Activated CD8-positive, alpha-beta memory T cell treated with anti-CD3 and anti-CD28 coated beads, Interleukin-2, amount 10 ng/mL, durations not matched to agents 7 days and 5 days (primary cell): ENCODE results near the gene SUPT4H1. TPM values are rescaled to one million over a fixed set of nuclear protein-coding genes. Genes with fewer than 3 reads are reported as not detected.
"Not testable (repeated sequence)": the region's sequence is repeated elsewhere in the genome, so short reads cannot be mapped to it uniquely, and the experiment has no call there.

Source experiments
- ATAC-seq: fragments of 150-1000 bp; cut with Tn5 transposase; one replicate; pipeline ENCODE4 v1.10.0; 2021; ENCODE audit warnings: moderate library complexity
- CTCF ChIA-PET: fragments of 350-600 bp; sonication (Branson Sonifier 250); formaldehyde crosslinking; loops from one replicate; lab custom pipeline; 2021; ENCODE audit warnings: antibody characterized with exemption; lab: Charles Lee
- DNase-seq: peaks from one replicate; pipeline ENCODE4 v3.0.0-alpha.2; 2020
- H3K27ac Mint-ChIP-seq: one replicate; pipeline ENCODE4 v1.8.0; 2021; ENCODE audit warnings: mild to moderate bottlenecking, mixed read lengths
- H3K27me3 Mint-ChIP-seq: one replicate; pipeline ENCODE4 v1.8.0; 2021; ENCODE audit warnings: mixed read lengths
- H3K36me3 Mint-ChIP-seq: one replicate; pipeline ENCODE4 v1.8.0; 2021; ENCODE audit warnings: mild to moderate bottlenecking, mixed read lengths
- H3K4me1 Mint-ChIP-seq: one replicate; pipeline ENCODE4 v1.8.0; 2021; ENCODE audit warnings: mixed read lengths
- H3K4me3 Mint-ChIP-seq: one replicate; pipeline ENCODE4 v1.8.0; 2021; ENCODE audit warnings: mild to moderate bottlenecking, moderate library complexity, mixed read lengths
- H3K9me3 Mint-ChIP-seq: one replicate; pipeline ENCODE4 v1.8.0; 2022; ENCODE audit warnings: low read depth, mixed read lengths
- total RNA-seq, 2 experiments: library from RNA; stranded (reverse); gene quantifications; one replicate each; pipeline ENCODE4 v1.2.3, GENCODE V29; 2021

SUPT4H1 gene
- total RNA-seq, 2 experiments from 2014 or later, result 63.3 to 127 TPM

DNA sequence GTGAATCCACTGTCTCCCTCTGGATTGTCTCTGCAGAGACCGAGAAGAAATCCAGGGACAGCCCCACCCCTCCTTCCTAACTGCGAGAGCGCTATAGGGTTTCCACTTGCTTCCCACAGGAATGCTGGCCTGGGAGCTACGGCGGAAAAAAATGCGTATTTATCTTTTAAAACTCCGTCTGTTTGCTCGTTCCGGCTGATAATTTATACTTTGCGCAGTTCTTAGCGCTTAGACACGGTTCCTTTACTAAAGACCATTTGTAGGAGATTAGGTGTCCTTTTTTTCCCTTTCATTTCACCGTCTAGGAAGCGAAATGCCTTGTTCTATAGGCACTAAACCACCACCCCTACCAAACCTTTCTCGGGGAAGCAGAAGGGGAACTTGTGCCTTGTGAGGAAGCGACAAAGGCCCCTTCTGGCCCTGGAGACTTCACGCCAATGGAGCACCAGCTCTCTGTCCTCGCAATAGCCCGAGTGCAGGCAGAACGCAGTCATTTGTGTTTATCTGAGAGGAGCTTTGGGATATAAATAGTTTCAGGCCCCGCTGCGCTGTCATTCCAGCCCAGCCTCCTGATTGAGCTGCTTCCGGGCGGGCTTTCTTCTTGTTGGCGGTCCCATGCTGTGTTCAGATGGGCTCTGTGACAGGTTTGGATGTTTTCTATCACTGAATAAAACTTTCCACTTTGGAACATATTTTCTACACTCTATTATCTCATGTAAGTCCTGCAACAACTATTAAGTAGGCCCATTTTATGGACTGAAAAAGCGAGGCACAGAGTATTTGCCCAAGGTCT, 791 bp upstream of the SUPT4H1 start:
- no peak for ATAC-seq
- CTCF ChIA-PET, result interaction anchor here (1.1 to 4.9 kb wide), 13 partner anchors 8 to 135 kb away, joined by 3 to 69 read pairs (median 5); partner anchors contain the start of genes HSF5, RNF43 and TSPOAP1
- no peaks in the 10 kb centered on the region for H3K27me3 Mint-ChIP-seq
- peaks cover 37% of the 10 kb centered on the region for H3K36me3 Mint-ChIP-seq
- peaks cover 44% of the 10 kb centered on the region for H3K4me1 Mint-ChIP-seq
- peak; percentile 63 for DNase-seq
- peak overlapping the region; percentile 98 for H3K4me3 Mint-ChIP-seq
- H3K9me3 Mint-ChIP-seq, result no peaks in the 10 kb centered on the region
- peak overlapping the region; percentile 96 for H3K27ac Mint-ChIP-seq

DNA sequence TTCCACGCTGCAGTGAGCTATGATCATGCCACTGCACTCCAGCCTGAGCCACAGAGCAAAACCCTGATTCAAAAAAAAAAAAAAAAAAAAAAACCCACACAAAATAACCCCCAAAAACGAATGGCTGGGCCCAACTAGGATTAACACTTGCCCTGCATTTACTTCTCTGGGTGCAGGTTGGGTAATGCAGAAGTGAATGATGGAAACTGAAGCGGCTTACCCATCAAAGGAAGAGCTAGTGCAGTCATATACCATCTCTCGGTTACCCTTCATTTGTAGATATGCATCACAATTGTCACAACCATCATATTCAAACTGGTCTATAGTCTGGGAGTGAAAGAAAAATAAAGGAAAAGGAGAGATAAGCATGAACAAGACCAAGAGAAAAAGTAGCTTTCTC, 819 bp downstream of the SUPT4H1 start:
- no peak for ATAC-seq
- DNase-seq, result no peak
- Mint-ChIP-seq H3K9me3 (no peaks in the 10 kb centered on the region), H3K27me3 (no peaks in the 10 kb centered on the region), H3K27ac (peak overlapping the region; percentile 96), H3K36me3 (peaks cover 51% of the 10 kb centered on the region), H3K4me1 (peaks cover 59% of the 10 kb centered on the region), H3K4me3 (peak overlapping the region; percentile 98)
- CTCF ChIA-PET, result interaction anchor here (0.9 to 4.9 kb wide), 15 partner anchors 9 to 103 kb away, joined by 3 to 69 read pairs (median 5); partner anchors contain the start of genes RNF43 and TSPOAP1

DNA sequence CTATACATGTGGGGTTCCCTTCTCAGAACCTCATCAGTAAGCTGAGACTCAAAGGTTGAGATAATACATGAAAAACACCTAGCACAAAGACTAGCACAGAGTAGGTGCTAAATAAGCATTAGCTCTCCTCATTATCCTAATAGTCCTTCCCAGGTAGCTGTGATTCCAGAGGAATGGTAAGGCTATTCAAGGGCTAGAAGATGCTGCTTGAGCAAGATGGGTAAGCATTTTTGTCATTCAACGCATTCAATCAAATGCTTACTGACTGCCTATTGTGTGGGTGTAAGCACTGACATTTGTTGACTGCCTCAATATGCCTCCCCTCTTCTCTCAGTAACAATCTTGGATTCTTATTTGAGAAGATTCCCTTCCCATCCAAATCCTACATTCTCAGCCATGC, 4.0 kb downstream of the SUPT4H1 start:
- CTCF ChIA-PET, result interaction anchor here (2.8 kb wide), 1 partner anchor 31 kb away, joined by 18 read pairs; no protein-coding TSS in a partner anchor
- no peaks in the 10 kb centered on the region for H3K27me3 Mint-ChIP-seq
- DNase-seq (no peak), ATAC-seq (no peak)
- peaks cover 75% of the 10 kb centered on the region for H3K36me3 Mint-ChIP-seq
- no peak overlapping the region for H3K4me3 Mint-ChIP-seq
- H3K27ac Mint-ChIP-seq, result no peak overlapping the region
- no peaks in the 10 kb centered on the region for H3K9me3 Mint-ChIP-seq
- peaks cover 82% of the 10 kb centered on the region for H3K4me1 Mint-ChIP-seq

DNA sequence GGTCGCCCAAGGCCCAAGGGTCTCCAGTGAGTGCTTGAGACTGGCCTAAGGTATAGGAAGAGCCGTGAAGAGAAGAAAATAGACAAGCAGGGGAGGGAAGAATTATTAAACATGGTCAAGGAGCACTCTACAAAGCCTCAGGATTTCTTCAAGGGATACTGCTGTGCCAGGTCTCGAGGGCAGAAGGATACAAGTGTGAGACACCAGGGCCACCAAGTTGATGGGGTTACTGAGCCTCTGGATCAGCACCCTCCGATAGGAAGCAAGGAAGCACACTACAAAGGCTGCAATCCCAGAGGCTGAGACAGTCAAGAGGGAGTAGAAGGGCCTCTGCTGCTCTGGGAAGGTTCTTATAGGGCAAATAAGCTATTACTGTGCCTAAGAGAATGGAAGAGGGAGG, 6.5 kb downstream of the SUPT4H1 start:
- H3K4me1 Mint-ChIP-seq, result peaks cover 89% of the 10 kb centered on the region
- H3K27me3 Mint-ChIP-seq, result no peaks in the 10 kb centered on the region
- H3K4me3 Mint-ChIP-seq, result peak overlapping the region; percentile 83
- no peak for DNase-seq
- ATAC-seq, result no peak
- CTCF ChIA-PET, result interaction anchor here (0.9 to 6.6 kb wide), 16 partner anchors 8 to 145 kb away, joined by 3 to 136 read pairs (median 10); partner anchors contain the start of genes RNF43, SUPT4H1 and TSPOAP1
- H3K36me3 Mint-ChIP-seq, result peaks cover 86% of the 10 kb centered on the region
- H3K27ac Mint-ChIP-seq, result peak overlapping the region; percentile 98
- no peaks in the 10 kb centered on the region for H3K9me3 Mint-ChIP-seq

DNA sequence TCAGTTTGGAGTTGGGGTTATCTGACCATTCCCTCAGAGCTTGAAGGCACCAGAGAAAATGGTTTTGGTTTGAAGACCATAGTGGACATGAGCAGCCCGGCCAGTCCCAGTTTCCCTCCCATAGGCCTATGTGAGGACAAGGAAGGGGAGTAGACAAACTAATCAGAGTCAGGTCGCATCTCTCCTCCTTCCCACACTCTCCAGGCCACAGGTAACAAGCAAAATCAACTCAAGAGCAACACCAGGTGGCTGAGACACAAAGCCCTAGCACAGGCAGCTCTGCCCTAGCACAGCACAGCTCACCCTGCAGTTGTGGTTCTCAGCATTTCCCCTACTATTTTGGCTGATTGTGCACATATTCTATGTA, 7.2 kb downstream of the SUPT4H1 start:
- H3K27me3 Mint-ChIP-seq, result no peaks in the 10 kb centered on the region
- H3K4me3 Mint-ChIP-seq, result peak overlapping the region; percentile 83
- DNase-seq, result peak; percentile 87
- H3K27ac Mint-ChIP-seq, result peak overlapping the region; percentile 98
- no peaks in the 10 kb centered on the region for H3K9me3 Mint-ChIP-seq
- H3K4me1 Mint-ChIP-seq, result peaks cover 92% of the 10 kb centered on the region
- CTCF ChIA-PET, result interaction anchor here (0.7 to 6.6 kb wide), 17 partner anchors 9 to 338 kb away, joined by 3 to 136 read pairs (median 6); partner anchors contain the start of genes RNF43, SRSF1, SUPT4H1 and TSPOAP1
- peak; percentile 67 for ATAC-seq
- peaks cover 92% of the 10 kb centered on the region for H3K36me3 Mint-ChIP-seq

DNA sequence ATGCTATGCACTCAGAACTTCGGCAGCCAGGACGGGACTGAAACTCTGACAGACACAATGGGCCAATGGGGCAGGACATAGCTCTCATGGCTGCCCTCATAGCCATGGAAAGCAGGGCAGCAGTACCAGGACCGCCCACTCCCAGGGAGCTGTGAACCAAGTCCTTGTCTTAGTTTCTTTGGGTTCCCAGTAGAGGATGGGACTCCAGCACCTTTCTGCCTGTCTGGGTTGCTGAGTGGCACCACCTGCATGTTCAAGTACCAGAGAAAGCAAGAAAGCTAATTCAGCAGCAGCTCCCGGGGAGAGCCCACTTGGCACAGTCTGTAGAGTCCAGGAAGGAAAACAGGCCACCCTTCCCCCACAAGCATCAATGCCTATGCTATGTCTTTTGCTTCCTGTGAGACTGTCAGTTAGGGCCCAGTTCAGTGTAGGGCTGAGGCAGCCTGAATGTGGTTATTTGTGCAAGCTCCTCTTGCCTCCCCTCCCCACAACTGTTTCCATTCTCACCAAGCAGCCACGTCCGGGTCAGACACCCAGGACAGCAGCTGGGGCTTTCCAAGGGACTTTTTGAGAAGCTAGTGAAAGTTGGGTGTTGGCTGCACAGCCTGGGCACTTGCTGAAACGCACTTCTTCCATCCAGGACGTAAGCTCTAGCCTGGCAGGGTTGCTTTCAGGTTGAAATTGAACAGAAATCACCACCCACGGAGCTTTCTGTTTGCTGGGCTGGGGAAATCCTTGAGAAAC, 7.8 kb downstream of the SUPT4H1 start:
- peaks cover 91% of the 10 kb centered on the region for H3K36me3 Mint-ChIP-seq
- no peaks in the 10 kb centered on the region for H3K9me3 Mint-ChIP-seq
- ATAC-seq (peak; percentile 75), DNase-seq (peak; percentile 97)
- H3K4me1 Mint-ChIP-seq, result peaks cover 87% of the 10 kb centered on the region
- no peaks in the 10 kb centered on the region for H3K27me3 Mint-ChIP-seq
- H3K27ac Mint-ChIP-seq, result peak overlapping the region; percentile 98
- peak overlapping the region; percentile 83 for H3K4me3 Mint-ChIP-seq
- CTCF ChIA-PET, result interaction anchor here (0.7 to 6.6 kb wide), 18 partner anchors 10 to 337 kb away, joined by 3 to 136 read pairs (median 5); partner anchors contain the start of genes RNF43, SRSF1, SUPT4H1 and TSPOAP1

DNA sequence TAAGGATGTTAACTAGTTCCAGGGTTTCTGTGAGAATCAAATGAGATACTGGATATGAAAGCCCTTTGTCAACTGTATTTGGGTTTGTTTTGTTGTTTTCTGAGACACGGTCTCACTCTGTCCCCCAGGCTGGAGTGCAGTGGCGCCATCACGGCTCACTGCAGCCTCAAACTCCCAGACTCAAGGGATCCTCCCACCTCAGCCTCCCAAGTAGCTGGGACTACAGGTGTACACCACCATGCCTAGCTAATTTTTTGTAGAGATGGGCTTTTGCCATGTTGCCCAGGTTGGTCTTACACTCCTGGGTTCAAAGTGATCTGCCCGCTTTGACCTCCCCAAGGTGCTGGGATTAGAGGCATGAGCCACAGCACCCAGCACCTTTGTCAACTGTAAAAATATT, 8.9 kb downstream of the SUPT4H1 start:
- Mint-ChIP-seq H3K4me1 (peaks cover 76% of the 10 kb centered on the region), H3K36me3 (peaks cover 85% of the 10 kb centered on the region), H3K27ac (peak overlapping the region; percentile 98), H3K4me3 (peak overlapping the region; percentile 83), H3K27me3 (no peaks in the 10 kb centered on the region), H3K9me3 (no peaks in the 10 kb centered on the region)
- no peak for ATAC-seq
- DNase-seq, result no peak
- CTCF ChIA-PET, result interaction anchor here (1.6 to 6.6 kb wide), 9 partner anchors 8 to 93 kb away, joined by 5 to 136 read pairs (median 17); partner anchors contain the start of genes RNF43, SUPT4H1 and TSPOAP1

DNA sequence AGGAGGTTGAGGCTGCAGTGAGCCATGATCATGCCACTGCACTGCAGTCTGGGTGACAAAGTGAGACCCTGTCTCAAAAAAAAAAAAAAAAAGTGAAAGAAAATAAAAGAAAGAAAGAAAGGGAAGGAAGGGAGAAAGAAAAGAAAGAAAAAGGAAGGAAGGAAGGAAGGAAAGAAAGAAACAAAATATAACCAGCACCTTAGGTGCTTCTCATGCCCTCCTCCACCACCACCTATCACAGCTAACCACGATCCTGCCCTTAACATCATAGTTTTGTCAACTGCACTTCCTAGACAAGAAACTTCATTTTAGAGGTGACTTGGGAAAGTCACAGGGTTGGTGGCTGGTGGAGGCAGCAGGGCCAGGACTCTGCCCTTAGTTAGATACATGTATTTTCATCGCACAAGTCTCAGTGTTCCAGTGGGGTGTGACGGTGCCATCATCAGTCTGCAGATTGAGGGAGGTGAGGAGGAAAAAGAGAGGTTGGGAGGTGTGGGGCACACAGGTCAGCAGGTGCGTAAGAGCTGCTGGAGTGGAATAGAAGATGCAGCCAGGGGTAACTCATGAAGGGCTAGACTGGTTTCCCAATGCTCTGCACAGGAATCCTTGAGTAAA, 10.0 kb downstream of the SUPT4H1 start:
- CTCF ChIA-PET, result interaction anchor here (0.7 to 6.6 kb wide), 6 partner anchors 8 to 78 kb away, joined by 3 to 136 read pairs (median 11); partner anchors contain the start of gene SUPT4H1
- H3K4me1 Mint-ChIP-seq, result peaks cover 68% of the 10 kb centered on the region
- H3K27ac Mint-ChIP-seq, result peak overlapping the region; percentile 98
- DNase-seq (no peak), ATAC-seq (no peak)
- H3K9me3 Mint-ChIP-seq, result no peaks in the 10 kb centered on the region
- peaks cover 76% of the 10 kb centered on the region for H3K36me3 Mint-ChIP-seq
- H3K27me3 Mint-ChIP-seq, result no peaks in the 10 kb centered on the region
- H3K4me3 Mint-ChIP-seq, result peak overlapping the region; percentile 83

DNA sequence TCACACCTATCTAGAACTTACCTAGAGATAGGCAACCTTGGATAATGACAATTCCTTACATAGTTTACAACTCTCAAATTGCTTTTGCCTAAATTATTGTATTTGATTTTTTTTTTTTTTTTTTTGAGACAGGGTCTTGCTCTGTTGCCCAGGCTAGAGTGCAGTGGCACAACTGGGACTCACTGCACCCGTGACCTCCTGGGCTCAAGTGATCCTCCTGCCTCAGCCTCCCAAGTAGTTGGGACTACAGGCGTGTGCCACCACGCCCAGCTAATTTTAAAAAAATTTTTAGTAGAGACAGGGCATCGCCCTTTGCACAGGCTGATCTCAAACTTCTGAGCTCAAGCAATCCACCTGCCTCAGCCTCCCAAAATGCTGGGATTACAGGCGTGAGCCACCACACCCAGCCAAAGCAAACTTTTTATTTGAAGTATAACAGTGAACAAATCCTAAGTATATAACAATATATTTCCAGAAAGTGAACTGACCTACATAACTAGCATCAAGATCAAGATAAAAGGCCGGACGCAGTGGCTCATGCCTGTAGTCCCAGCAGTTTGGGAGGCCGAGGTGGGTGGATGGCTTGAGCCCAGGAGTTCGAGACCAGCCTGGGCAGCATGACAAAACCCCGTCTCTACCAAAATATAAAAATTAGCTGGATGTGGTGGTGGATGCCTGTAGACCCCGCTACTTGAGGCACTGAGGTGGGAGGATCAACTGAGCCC, 10.7 kb downstream of the SUPT4H1 start:
- DNase-seq, result not testable (repeated sequence)

DNA sequence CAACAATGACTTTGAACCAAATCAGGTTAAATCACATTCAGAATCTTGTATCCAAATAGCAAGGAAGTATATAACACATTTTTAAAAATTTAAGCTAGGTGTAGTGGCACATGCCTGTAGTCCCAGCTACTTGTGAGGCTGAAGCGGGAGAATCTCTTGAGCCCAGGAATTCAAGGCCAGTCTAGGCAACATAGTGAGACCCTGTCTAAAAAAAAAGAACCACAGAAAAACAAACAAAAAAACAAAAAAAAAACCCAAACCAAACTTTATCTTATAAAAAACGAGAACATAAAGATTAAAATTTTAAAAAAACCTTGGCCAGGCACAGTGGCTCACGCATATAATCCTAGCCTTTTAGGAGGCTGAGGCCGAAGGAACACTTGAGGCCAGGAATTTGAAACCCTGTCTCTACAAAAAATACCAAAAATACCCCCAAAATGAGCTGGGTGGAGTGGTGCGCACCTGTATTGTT, 11.6 kb downstream of the SUPT4H1 start:
- peaks cover 69% of the 10 kb centered on the region for H3K4me1 Mint-ChIP-seq

More for the DNA sequence above, 10.7 kb downstream of the SUPT4H1 start:
- ATAC-seq, H3K27me3 Mint-ChIP-seq, H3K9me3 Mint-ChIP-seq: not testable (repeated sequence)
- peak overlapping the region; percentile 83 for H3K4me3 Mint-ChIP-seq
- CTCF ChIA-PET, result interaction anchor here (1.7 to 6.6 kb wide), 5 partner anchors 8 to 26 kb away, joined by 3 to 136 read pairs (median 69); partner anchors contain the start of gene SUPT4H1
- H3K27ac Mint-ChIP-seq, result peak overlapping the region; percentile 98
- peaks cover 76% of the 10 kb centered on the region for H3K36me3 Mint-ChIP-seq
- H3K4me1 Mint-ChIP-seq, result peaks cover 69% of the 10 kb centered on the region

DNA sequence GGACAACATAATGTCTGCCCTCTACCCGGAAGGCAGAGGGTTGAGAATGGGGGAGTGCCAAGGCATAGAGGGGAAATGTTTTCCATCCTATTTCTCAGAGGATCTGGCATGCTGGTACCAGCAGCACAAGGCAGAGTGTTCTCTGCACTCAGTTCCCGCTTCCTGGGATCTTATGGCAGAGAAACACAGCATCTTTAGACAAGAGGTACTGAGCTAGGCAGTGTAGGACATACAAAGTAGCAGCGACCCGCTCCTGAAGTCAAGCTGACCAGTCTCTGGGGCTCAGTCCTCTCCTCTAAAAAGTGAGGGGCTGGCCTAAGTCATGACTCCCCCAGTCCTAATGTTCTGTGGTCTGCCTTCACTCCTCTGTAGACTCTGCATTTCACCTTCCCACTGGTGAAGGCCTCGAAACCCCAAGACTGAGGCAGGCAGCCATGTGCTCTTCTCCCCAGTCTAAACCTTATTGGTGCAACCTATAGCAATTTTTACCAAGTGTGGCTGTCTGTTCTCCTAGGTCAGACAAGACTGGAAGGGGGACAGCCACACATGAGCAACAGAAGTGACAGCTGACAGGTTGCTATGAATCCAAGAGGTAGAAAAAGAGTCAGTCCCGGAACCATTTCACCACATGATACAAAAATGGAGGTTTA, 12.1 kb downstream of the SUPT4H1 start:
- Mint-ChIP-seq H3K27me3 (no peaks in the 10 kb centered on the region), H3K4me1 (peaks cover 66% of the 10 kb centered on the region), H3K4me3 (peak overlapping the region; percentile 83), H3K36me3 (peaks cover 64% of the 10 kb centered on the region), H3K9me3 (no peaks in the 10 kb centered on the region), H3K27ac (peak overlapping the region; percentile 98)
- DNase-seq (peak; percentile 60), ATAC-seq (no peak)
- CTCF ChIA-PET, result interaction anchor here (1.9 to 6.6 kb wide), 5 partner anchors 11 to 78 kb away, joined by 5 to 136 read pairs (median 17); partner anchors contain the start of genes RNF43 and SUPT4H1

More for the DNA sequence above, 11.6 kb downstream of the SUPT4H1 start:
- DNase-seq, result no peak
- no peaks in the 10 kb centered on the region for H3K27me3 Mint-ChIP-seq
- H3K4me3 Mint-ChIP-seq, result peak overlapping the region; percentile 83
- H3K9me3 Mint-ChIP-seq, result no peaks in the 10 kb centered on the region
- H3K36me3 Mint-ChIP-seq, result peaks cover 67% of the 10 kb centered on the region
- ATAC-seq, result no peak
- peak overlapping the region; percentile 98 for H3K27ac Mint-ChIP-seq
- CTCF ChIA-PET, result interaction anchor here (1.9 to 6.6 kb wide), 6 partner anchors 7 to 77 kb away, joined by 5 to 136 read pairs (median 43); partner anchors contain the start of genes RNF43 and SUPT4H1
